Neuronal stem cell (in vitro differentiated cells): ENCODE data around the gene STXBP6.

Experiments
- DNase-seq: peaks from one replicate; pipeline ENCODE4 v3.0.0-alpha.2; 2013; ENCODE audit warnings: low spot score
- H2AFZ ChIP-seq: one replicate; pipeline ENCODE4 v1.6.1; 2013; ENCODE audit warnings: mild to moderate bottlenecking, low read length, inconsistent platforms
- H2AK5ac ChIP-seq: 2 replicates; pipeline ENCODE4 v1.6.1; 2013; ENCODE audit warnings: low read depth, mild to moderate bottlenecking, inconsistent platforms, low read length, moderate library complexity, mixed read lengths
- H2BK120ac ChIP-seq: 2 replicates; pipeline ENCODE4 v1.6.1; 2013; ENCODE audit warnings: low read depth, mild to moderate bottlenecking, inconsistent platforms, low read length, moderate library complexity, mixed read lengths
- H2BK12ac ChIP-seq: one replicate; pipeline ENCODE4 v1.6.1; 2013; ENCODE audit warnings: low read length, inconsistent platforms
- H2BK15ac ChIP-seq: 2 replicates; pipeline ENCODE4 v1.6.1; 2013; ENCODE audit warnings: mild to moderate bottlenecking, low read length, inconsistent platforms, mixed read lengths
- H2BK5ac ChIP-seq: one replicate; pipeline ENCODE4 v1.6.1; 2013; ENCODE audit warnings: inconsistent platforms, mild to moderate bottlenecking, low read length, moderate library complexity
- H3K14ac ChIP-seq: one replicate; pipeline ENCODE4 v1.6.1; 2013; ENCODE audit warnings: low read length, inconsistent platforms
- H3K18ac ChIP-seq: 2 replicates; pipeline ENCODE4 v1.6.1; 2013; ENCODE audit warnings: low read length, inconsistent platforms
- H3K23ac ChIP-seq: 2 replicates; pipeline ENCODE4 v1.6.1; 2013; ENCODE audit warnings: low read depth, mild to moderate bottlenecking, mixed read lengths, low read length, inconsistent platforms; ENCODE audit not compliant: poor library complexity
- H3K27ac ChIP-seq: replicated peaks from 3 replicates; pipeline ENCODE4 v1.5.1; 2013; ENCODE audit warnings: low read length, inconsistent platforms
- H3K27me3 ChIP-seq, 3 experiments: 2 replicates each; pipeline ENCODE4 v1.6.1; 2013; ENCODE audit warnings: low read length in 3 of 3, mild to moderate bottlenecking in 2 of 3, inconsistent platforms in 1 of 3, low read depth in 1 of 3, mixed read lengths in 1 of 3, moderate library complexity in 1 of 3; ENCODE audit not compliant: control insufficient read depth in 3 of 3, insufficient read depth in 3 of 3
- H3K36me3 ChIP-seq, 2 donors: replicated peaks in 1 of 2; 2 replicates each; pipeline ENCODE4 v1.6.1; 2013; ENCODE audit warnings: low read length in 2 of 2; ENCODE audit not compliant: control insufficient read depth in 2 of 2, insufficient read depth in 2 of 2
- H3K4ac ChIP-seq: 2 replicates; pipeline ENCODE4 v1.6.1; 2013; ENCODE audit warnings: inconsistent platforms, mild to moderate bottlenecking, low read length, moderate library complexity
- H3K4me1 ChIP-seq, 2 donors: 1 replicate in 1 of 2; 2 replicates in 1 of 2; pipeline ENCODE4 v1.6.1; 2013; ENCODE audit warnings: low read length in 2 of 2, low read depth in 1 of 2; ENCODE audit not compliant: control insufficient read depth in 2 of 2, insufficient read depth in 1 of 2
- H3K4me2 ChIP-seq: one replicate; pipeline ENCODE4 v1.6.1; 2013; ENCODE audit warnings: mild to moderate bottlenecking, low read length, inconsistent platforms; ENCODE audit not compliant: insufficient read depth, poor library complexity, severe bottlenecking
- H3K4me3 ChIP-seq, 2 donors: 2 replicates each; pipeline ENCODE4 v1.5.1; 2013; ENCODE audit warnings: low read length in 2 of 2, mild to moderate bottlenecking in 2 of 2, inconsistent platforms in 1 of 2, moderate library complexity in 1 of 2
- H3K79me1 ChIP-seq: one replicate; pipeline ENCODE4 v1.6.1; 2013; ENCODE audit warnings: low read depth, mild to moderate bottlenecking, inconsistent platforms, low read length, moderate library complexity
- H3K9ac ChIP-seq: one replicate; pipeline ENCODE4 v1.6.1; 2013; ENCODE audit warnings: mild to moderate bottlenecking, low read depth, low read length, inconsistent platforms; ENCODE audit not compliant: poor library complexity
- H3K9me3 ChIP-seq, 2 donors: replicated peaks in 1 of 2; 2 replicates each; pipeline versions ENCODE3 to v1.6.1; 2013; ENCODE audit warnings: low read length in 2 of 2, mild to moderate bottlenecking in 2 of 2, inconsistent platforms in 1 of 2, low read depth in 1 of 2, mixed read lengths in 1 of 2, moderate library complexity in 1 of 2; ENCODE audit not compliant: control insufficient read depth in 2 of 2, insufficient read depth in 1 of 2
- H4K8ac ChIP-seq: one replicate; pipeline ENCODE4 v1.6.1; 2013; ENCODE audit warnings: low read depth, mild to moderate bottlenecking, inconsistent platforms, low read length, moderate library complexity
- H4K91ac ChIP-seq: one replicate; pipeline ENCODE4 v1.6.1; 2013; ENCODE audit warnings: low read length, low read depth, mild to moderate bottlenecking, inconsistent platforms; ENCODE audit not compliant: poor library complexity
- WGBS, 2 donors: extraction: QIAGEN DNeasy Blood & Tissue Kit; methylation state at CpG; one replicate each; pipeline ENCODE4 v1.1.7; 2013; ENCODE audit warnings: missing lambda C conversion rate in 2 of 2, mixed read lengths in 1 of 2; ENCODE audit not compliant: insufficient read length in 2 of 2, insufficient replicate concordance in 1 of 2; ENCODE audit errors: extremely low coverage in 2 of 2; 5-methylcytosine and 5-hydroxymethylcytosine counted together

The STXBP6 gene

GRCh38 chr14:24794644-24795305 lies 255.2 kb downstream of the STXBP6 start:
- no peak overlapping the region for H2AFZ ChIP-seq
- no peak overlapping the region for H2BK12ac ChIP-seq
- no peak overlapping the region for H2BK15ac ChIP-seq
- DNase-seq = no peak
- no peak overlapping the region for H2BK5ac ChIP-seq
- no peak overlapping the region for H3K23ac ChIP-seq
- H3K18ac ChIP-seq = no peak overlapping the region
- no peak overlapping the region for H2BK120ac ChIP-seq
- H3K4me1 ChIP-seq = peaks cover 0 to 1% of the 10 kb centered on the region in 2 donors
- no peak overlapping the region for H3K4ac ChIP-seq
- no peak overlapping the region for H4K91ac ChIP-seq
- H4K8ac ChIP-seq = no peak overlapping the region
- WGBS, 2 donors = 100% methylated on average over 2 of the region's 10 CpGs; no CpG with 5 or more reads in 1 of the 2 donors
- no peaks in the 10 kb centered on the region for H3K36me3 ChIP-seq
- H3K27ac ChIP-seq = no peak overlapping the region
- H2AK5ac ChIP-seq = no peak overlapping the region
- no peak overlapping the region for H3K4me3 ChIP-seq
- no peak overlapping the region for H3K9ac ChIP-seq
- H3K14ac ChIP-seq = no peak overlapping the region
- H3K79me1 ChIP-seq = no peaks in the 10 kb centered on the region
- H3K27me3 ChIP-seq = no peaks in the 10 kb centered on the region
- no peak overlapping the region for H3K4me2 ChIP-seq
- no peaks in the 10 kb centered on the region for H3K9me3 ChIP-seq

DNA sequence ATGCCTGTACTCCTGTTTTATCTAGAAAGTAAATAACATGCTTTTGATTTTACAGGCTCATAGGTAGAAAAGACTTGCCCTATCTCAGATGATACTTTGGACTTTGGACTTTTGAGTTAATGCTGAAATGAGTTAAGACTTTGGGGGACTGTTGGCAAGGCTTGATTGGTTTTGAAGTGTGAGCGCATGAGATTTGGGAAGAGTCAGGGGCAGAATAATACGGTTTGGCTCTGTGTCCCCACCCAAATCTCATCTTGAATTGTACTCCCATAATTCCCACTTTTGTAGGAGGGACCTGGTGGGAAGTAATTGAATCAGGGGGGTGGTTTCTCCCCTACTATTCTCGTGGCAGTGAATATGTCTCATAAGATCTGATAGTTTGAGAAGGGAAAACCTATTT lies 259.8 kb downstream of the STXBP6 start:
- Histone ChIP-seq H3K4me3 (no peak overlapping the region), H3K14ac (no peak overlapping the region), H3K18ac (no peak overlapping the region), H3K4ac (no peak overlapping the region), H3K23ac (no peak overlapping the region), H3K9ac (no peak overlapping the region), H2BK120ac (no peak overlapping the region), H3K79me1 (no peaks in the 10 kb centered on the region), H3K27me3 (no peaks in the 10 kb centered on the region), H3K4me1 (no peaks in the 10 kb centered on the region), H3K9me3 (no peaks in the 10 kb centered on the region), H2AFZ (no peak overlapping the region), H2BK12ac (no peak overlapping the region), H2BK5ac (no peak overlapping the region), H3K4me2 (no peak overlapping the region), H3K36me3 (no peaks in the 10 kb centered on the region), H2BK15ac (no peak overlapping the region), H4K8ac (no peak overlapping the region), H2AK5ac (no peak overlapping the region), H4K91ac (no peak overlapping the region), H3K27ac (no peak overlapping the region)
- no peak for DNase-seq
- WGBS, 2 donors = no CpG with 5 or more reads among the region's 3 CpGs

DNA sequence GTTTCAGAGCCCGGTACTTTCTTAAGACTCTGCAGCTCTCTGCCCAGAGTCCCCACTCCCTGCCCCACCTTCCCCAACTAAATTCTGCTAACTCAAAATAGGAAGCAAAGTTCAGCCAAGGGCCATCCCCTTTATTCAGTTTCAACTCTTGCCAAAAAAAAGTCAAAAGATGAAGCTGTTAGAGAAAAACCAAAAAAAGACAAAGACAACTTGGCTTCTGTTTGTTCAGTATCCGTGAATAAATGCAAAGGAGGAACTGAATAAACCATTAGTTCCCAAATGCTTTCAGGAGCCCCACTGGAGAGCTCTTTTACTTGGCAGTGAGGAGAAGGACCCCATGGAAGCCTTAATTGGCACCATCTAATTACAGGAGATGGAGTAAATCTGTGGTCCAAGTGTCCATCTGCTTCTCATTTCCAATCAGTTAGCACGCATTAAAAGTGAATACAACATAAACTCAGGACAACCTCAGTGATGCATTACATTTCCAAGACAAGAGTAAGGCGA lies 260.5 kb downstream of the STXBP6 start:
- no peak overlapping the region for H3K4me2 ChIP-seq
- WGBS, 2 donors = no CpG with 5 or more reads among the region's 4 CpGs

GRCh38 chr14:24785698-24786097 lies 264.2 kb downstream of the STXBP6 start:
- no peak overlapping the region for H3K23ac ChIP-seq

More for the DNA sequence above, 260.5 kb downstream of the STXBP6 start:
- Histone ChIP-seq H3K4me1 (no peaks in the 10 kb centered on the region), H4K8ac (no peak overlapping the region), H3K36me3 (no peaks in the 10 kb centered on the region), H3K4ac (no peak overlapping the region), H3K9ac (no peak overlapping the region), H3K27me3 (no peaks in the 10 kb centered on the region), H4K91ac (no peak overlapping the region), H3K23ac (no peak overlapping the region), H2BK5ac (no peak overlapping the region), H3K9me3 (no peaks in the 10 kb centered on the region), H3K27ac (no peak overlapping the region), H3K4me3 (no peak overlapping the region), H2AFZ (no peak overlapping the region), H2BK12ac (no peak overlapping the region), H3K14ac (no peak overlapping the region), H2BK120ac (no peak overlapping the region), H2AK5ac (no peak overlapping the region), H3K18ac (no peak overlapping the region), H3K79me1 (no peaks in the 10 kb centered on the region), H2BK15ac (no peak overlapping the region)
- no peak for DNase-seq

More at GRCh38 chr14:24785698-24786097, 264.2 kb downstream of the STXBP6 start:
- Histone ChIP-seq H3K14ac (no peak overlapping the region), H2BK15ac (no peak overlapping the region), H3K27me3 (no peaks in the 10 kb centered on the region), H3K27ac (no peak overlapping the region), H3K4ac (no peak overlapping the region), H2BK5ac (no peak overlapping the region), H3K4me2 (no peak overlapping the region), H3K9ac (no peak overlapping the region), H2AFZ (no peak overlapping the region), H2BK12ac (no peak overlapping the region), H2AK5ac (no peak overlapping the region), H3K4me1 (no peaks in the 10 kb centered on the region), H2BK120ac (no peak overlapping the region), H4K8ac (no peak overlapping the region), H3K36me3 (no peaks in the 10 kb centered on the region), H3K79me1 (no peaks in the 10 kb centered on the region), H3K4me3 (no peak overlapping the region), H3K18ac (no peak overlapping the region), H4K91ac (no peak overlapping the region), H3K9me3 (no peaks in the 10 kb centered on the region)
- no peak for DNase-seq
- WGBS, 2 donors = no CpG with 5 or more reads among the region's 1 CpG
